Stimulated activated CD8-positive, alpha-beta memory T cell treated with anti-CD3 and anti-CD28 coated beads, Interleukin-12 subunit alpha, Interleukin-12 subunit beta, amount 100 ng/mL, for 4 hours (primary cell): ENCODE results near the gene TNNT2.
A peak's percentile ranks its signal among the peaks of the same experiment; 100 is the strongest.

Experiments used
- DNase-seq: peaks from one replicate; pipeline ENCODE4 v3.0.0-alpha.2; 2020; ENCODE audit warnings: low read depth

The TNNT2 gene

GRCh38 chr1:201377611-201378092 is at the start of gene TNNT2:
Gene TNNT2 (minus strand): TSS chr1:201377680. CDS start chr1:201373254, 4,426 bp downstream.
- no peak for DNase-seq

GRCh38 chr1:201426479-201427310 is 49.2 kb upstream of the TNNT2 start:
- DNase-seq, result no peak

- no peak for DNase-seq
These were observed 46.7 kb upstream of the TNNT2 start for GRCh38 chr1:201424146-201424545.

- DNase-seq, result no peak
These were observed 46.2 kb upstream of the TNNT2 start for GRCh38 chr1:201423655-201424054.

DNA sequence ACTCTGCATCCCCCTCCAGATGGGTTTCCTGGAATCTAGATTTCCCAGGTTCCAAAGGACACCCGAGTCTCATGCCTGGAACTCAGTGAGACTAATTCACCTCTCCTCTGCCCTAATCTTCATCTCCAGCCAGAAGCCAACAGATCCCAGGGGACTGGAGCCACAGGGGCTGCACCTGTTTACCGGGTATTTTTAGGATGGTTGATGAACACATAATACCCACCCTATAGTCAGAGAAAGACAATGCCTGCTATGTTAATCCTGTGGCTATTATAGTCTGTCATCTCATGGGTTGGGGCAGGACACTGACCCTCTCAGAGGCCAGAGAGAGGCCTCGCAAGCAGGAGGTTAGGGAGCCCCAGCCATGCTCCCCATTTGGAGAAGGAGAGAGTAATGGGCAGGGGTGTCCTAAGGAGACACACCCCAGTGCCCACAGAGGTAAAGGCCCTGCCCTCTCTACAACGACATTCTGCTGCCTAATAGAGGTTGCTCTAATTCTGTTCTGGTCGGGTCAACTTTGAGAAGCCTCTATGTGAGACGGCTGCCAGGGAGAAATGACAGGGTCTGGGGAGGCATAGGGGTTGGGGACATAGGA is 45.1 kb upstream of the TNNT2 start:
- no peak for DNase-seq

- DNase-seq, result no peak
These were observed 44.5 kb upstream of the TNNT2 start for GRCh38 chr1:201422026-201422425.

DNA sequence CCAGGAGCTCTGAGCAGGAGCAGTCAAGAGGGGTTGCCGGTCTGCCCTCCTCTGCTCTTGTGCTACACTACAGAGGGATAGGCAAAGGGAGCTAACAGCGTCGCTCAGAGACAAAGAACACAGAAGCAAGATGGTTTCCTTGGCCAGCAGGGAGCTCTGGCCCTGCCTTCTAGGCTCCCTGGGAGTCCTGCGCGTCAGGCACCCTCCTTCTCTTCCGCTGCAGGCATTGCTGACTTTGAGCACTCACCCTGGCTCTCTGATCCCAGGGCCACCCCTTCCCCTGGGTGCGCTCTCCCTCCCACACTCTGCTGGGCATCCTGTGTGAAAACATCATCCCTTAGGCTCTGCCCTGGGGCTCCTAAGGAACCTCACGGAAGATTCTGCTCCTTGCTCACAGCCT is 43.6 kb upstream of the TNNT2 start:
- no peak for DNase-seq

DNA sequence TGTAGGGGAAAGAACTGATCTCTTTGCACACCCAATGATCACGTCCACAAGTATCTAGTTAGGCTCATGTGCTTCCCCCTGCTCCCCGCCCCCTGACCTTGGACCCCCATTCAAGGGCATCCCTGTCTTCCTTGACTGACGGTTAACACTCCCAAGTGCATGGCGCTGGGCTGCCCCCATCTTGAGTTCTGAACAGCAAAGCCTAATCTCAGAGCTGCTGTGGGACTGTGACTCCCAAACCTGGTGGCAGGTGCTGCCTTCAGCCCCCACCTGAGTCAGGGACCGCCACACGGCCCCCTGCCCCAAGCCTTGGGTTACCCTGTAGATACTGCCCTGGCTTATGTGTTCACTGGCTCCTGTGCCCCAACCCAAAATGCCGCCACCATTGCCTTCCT is 43.1 kb upstream of the TNNT2 start:
- DNase-seq, result no peak

- no peak for DNase-seq
These were observed 42.5 kb upstream of the TNNT2 start for GRCh38 chr1:201419746-201420607.

- no peak for DNase-seq
These were observed 41.8 kb upstream of the TNNT2 start for GRCh38 chr1:201419256-201419655.

DNA sequence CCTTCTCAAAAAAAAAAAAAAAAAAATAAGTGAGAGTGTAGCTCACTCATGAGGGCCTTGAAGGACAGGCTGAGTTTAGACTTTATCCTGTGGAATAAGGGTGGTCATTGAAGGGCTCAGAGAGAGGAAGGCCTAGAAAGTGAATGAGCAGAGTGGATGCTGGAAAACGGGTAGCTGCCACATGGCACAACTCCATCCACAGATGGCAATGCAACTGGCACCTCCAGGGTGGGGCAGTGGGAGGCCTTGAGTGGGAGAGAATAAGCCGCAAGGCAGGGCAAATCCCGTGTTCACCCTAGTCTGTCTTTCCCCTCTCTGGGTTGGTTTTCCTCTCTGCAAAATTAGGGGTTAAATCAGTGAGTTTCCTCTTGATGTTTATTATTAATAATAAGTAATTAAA is 41.0 kb upstream of the TNNT2 start:
- DNase-seq, result no peak

- DNase-seq, result no peak
These were observed 36.7 kb upstream of the TNNT2 start for GRCh38 chr1:201414051-201414738.

DNA sequence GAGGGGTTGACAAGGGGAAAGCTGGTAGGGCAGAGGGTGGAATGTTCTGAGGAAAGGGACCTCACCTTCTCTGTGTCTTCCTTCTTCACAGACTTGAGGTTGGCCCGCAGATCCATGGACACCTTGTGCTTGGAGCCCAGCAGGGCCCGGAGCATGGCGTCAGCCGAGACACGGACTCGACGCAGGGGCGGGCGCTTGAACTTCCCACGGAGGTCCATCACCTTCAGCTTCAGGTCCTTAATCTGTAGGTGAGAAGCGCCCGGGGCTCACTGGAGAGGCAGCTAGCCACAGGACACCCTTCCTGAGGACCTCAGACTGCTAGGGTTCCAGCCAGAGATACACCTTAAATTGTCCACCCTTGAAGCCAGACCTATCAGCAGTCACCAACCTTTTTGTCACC is 33.8 kb upstream of the TNNT2 start:
- DNase-seq, result no peak

GRCh38 chr1:201409440-201409839 is 32.0 kb upstream of the TNNT2 start:
- no peak for DNase-seq

DNA sequence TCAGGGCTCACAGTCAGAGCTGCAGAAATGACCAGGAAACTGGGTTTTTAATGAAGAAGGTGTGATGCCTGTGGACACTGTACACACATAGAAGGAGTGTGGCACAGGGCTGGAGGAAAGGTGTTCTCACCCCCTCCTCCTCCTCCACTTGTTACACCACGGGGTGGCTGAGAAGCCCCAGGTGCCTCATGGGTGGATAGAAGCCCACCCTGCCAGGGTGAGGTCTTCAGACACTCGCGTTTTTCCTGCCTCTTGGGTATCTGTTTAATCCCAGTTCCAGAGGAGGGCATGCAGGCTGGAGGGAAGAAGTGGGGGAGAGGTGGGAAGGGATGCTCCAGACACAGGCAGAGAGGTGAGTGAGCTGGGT is 31.3 kb upstream of the TNNT2 start:
- no peak for DNase-seq

- peak; percentile 17 for DNase-seq
These were observed 30.8 kb upstream of the TNNT2 start for GRCh38 chr1:201408176-201408833.

- DNase-seq, result no peak
These were observed 29.4 kb upstream of the TNNT2 start for GRCh38 chr1:201406831-201407406.

DNA sequence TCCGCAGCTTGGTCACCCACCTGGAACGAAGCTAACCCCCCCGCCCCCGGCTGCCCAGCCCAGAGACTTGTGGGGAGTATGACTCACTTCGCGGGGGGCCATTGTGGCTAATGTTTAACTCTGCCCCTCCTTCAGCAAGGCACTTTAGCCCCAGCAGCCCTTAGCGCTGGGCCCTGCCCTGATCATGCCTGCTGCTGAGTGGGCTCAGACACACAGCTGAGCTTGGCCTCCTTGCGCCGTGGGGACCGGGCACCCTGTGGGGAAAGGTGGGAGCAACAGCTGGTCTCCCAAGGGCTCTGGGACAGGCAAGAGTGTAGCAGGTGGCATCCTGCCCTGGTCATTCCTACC is 28.0 kb upstream of the TNNT2 start:
- DNase-seq, result no peak

DNA sequence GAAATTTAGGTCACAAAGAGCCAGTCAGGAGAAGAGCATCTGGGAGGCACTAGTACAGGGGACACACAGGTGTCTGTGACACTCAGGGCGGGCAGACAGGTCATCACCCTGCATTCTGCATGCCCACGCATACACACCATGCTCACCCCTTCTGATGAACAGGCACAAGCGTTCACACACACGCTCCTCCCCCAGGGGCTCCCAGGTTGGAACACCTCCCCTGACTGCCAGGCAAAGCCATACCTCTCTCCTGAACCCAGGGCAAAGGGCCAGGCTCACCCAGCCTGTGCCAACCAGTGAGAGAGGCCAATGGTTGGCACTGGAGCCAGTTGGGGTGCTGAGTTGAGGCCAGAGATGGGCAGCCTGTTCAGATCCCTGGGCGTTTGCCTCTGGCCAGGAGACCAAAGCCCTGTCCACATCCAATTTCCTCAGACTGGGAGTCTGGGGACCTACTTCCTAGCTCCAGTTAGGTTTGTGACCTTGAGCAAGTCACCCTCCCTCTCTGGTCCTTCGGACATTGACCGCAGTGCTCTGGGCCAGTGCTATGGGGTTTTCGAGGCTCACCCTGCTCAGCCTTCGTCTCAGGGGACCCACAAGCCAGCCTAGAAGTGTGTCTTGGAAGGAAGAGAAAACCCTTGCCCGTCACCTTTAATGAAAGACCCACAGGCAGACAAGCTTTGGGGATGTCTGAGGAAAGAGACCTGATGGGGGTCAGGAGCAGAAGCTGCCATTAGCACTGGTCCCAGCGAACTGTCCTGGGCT is 27.4 kb upstream of the TNNT2 start:
- DNase-seq, result no peak

DNA sequence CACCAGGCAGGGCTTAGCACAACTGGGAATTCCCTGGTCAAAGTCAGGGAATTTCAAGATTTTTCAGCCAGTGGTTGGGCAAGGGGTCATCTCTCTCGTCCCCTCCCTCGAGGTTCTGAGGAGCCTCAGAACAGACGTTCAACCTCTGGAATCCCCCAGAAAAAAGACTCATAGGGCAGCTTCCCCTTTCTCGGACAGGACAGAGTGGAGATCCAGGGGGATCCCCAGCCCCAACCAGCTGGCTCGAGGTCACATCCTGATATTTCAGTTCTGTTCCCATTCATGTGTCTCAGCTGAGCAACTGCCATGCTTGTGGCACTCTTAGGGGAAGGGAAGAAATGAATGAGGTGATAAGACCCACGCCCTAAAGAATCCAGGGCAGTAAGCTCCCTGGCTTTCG is 26.6 kb upstream of the TNNT2 start:
- DNase-seq, result no peak

GRCh38 chr1:201403359-201403758 is 25.9 kb upstream of the TNNT2 start:
- DNase-seq, result no peak
